Prostate gland (tissue), 2 donors: ENCODE data around the gene CFAP46. TPM values are rescaled to one million over a fixed set of nuclear protein-coding genes. Genes with fewer than 3 reads are reported as not detected.

ENCODE experiments used
- DNase-seq: peaks from one replicate; pipeline ENCODE4 v3.0.0-alpha.2; 2019; ENCODE audit warnings: low spot score
- H3K27ac ChIP-seq, 2 donors: fragments of 200-600 bp; sonication (generic); 2 replicates each; pipeline ENCODE4 v1.5.1; 2017 to 2019
- H3K27me3 ChIP-seq: fragments of 200-600 bp; sonication (generic); replicated peaks from 2 replicates; pipeline ENCODE4 v1.5.1; 2019; ENCODE audit not compliant: insufficient read depth
- H3K36me3 ChIP-seq, 2 donors: fragments of 200-600 bp; sonication (generic); 1 replicate in 1 of 2; 2 replicates in 1 of 2; pipeline versions ENCODE4 v1.5.1 to v1.8.1; 2017 to 2019
- H3K4me1 ChIP-seq: fragments of 200-600 bp; sonication (generic); replicated peaks from 2 replicates; pipeline ENCODE4 v1.5.1; 2019
- H3K4me3 ChIP-seq, 2 donors: fragments of 200-600 bp; sonication (generic); 2 replicates each; pipeline ENCODE4 v1.5.1; 2017 to 2019
- H3K9me3 ChIP-seq: fragments of 200-600 bp; sonication (generic); 2 replicates; pipeline ENCODE4 v1.5.1; 2017
- CTCF ChIP-seq, 4 experiments: fragments of 200-600 bp in 2 of 4; fragments of 450-650 bp in 2 of 4; sonication (generic) in 2 of 4; IDR thresholded peaks; 1 replicate in 3 of 4; 2 replicates in 1 of 4; pipeline ENCODE4 v1.5.1; 2016 to 2019; ENCODE audit warnings: antibody characterized with exemption in 4 of 4, mild to moderate bottlenecking in 2 of 4, moderate library complexity in 2 of 4
- POLR2A ChIP-seq: fragments of 450-650 bp; IDR thresholded peaks from one replicate; pipeline ENCODE4 v1.6.1; 2016; ENCODE audit warnings: antibody characterized with exemption, mild to moderate bottlenecking
- POLR2AphosphoS5 ChIP-seq: sonication (generic); formaldehyde crosslinking; IDR thresholded peaks from one replicate; pipeline ENCODE4 v1.6.1; 2017; ENCODE audit warnings: antibody characterized with exemption
- WGBS: methylation state at CpG from one replicate; pipeline ENCODE4 v1.1.5; 2018; 5-methylcytosine and 5-hydroxymethylcytosine counted together
- intact Hi-C: fragments of 100-400 bp; cut with DNase I; formaldehyde crosslinking; loops from one replicate; pipeline ENCODE4 v1.14.2; 2022
- total RNA-seq, 2 donors: library from RNA; depleted of rRNA; stranded (reverse); fragments of >200 nt; gene quantifications; one replicate each; pipeline ENCODE4 v1.1.0, GENCODE V29; 2016

Gene CFAP46
- total RNA-seq, result 1 to 10 TPM; 1.4 to 9.3 TPM

GRCh38 chr10:132942101-132943057 is at the start of gene CFAP46:
Gene CFAP46, minus strand, starts transcription at chr10:132942570. Its CDS starts 86 bp downstream, at chr10:132942484.
- intact Hi-C loops, result no loop called here
- no peaks in the 10 kb centered on the region for H3K36me3 ChIP-seq
- no peak within 1 kb of the TSS for H3K27ac ChIP-seq
- H3K4me1 ChIP-seq, result no peaks in the 10 kb centered on the region
- H3K4me3 ChIP-seq, result peak within 1 kb of the TSS; percentile 39 to 42
- H3K27me3 ChIP-seq, result no peaks in the 10 kb centered on the region
- no peaks in the 10 kb centered on the region for H3K9me3 ChIP-seq
- WGBS, result 2% methylated on average over 42 of the region's 90 CpGs
- peak; percentile 29 for DNase-seq
- TF ChIP-seq POLR2AphosphoS5, result peak; percentile 35
- TF ChIP-seq POLR2A, result no peak

- no peaks in the 10 kb centered on the region for H3K9me3 ChIP-seq
- H3K27ac ChIP-seq, result no peak overlapping the region
- H3K27me3 ChIP-seq, result peaks cover 3% of the 10 kb centered on the region
- DNase-seq, result no peak
- TF ChIP-seq POLR2A (no peak), POLR2AphosphoS5 (no peak), CTCF (IDR thresholded peaks at IDR 0.05) (no peak)
- H3K4me1 ChIP-seq, result no peaks in the 10 kb centered on the region
- no peak overlapping the region for H3K4me3 ChIP-seq
- intact Hi-C loops, result no loop called here
- WGBS, result 86% methylated on average over 18 of the region's 20 CpGs
- no peaks in the 10 kb centered on the region for H3K36me3 ChIP-seq
Observed at GRCh38 chr10:132991706-132992432, 49.5 kb upstream of the CFAP46 start.

GRCh38 chr10:132990684-132991545 is 48.5 kb upstream of the CFAP46 start:
- no peaks in the 10 kb centered on the region for H3K9me3 ChIP-seq
- intact Hi-C loops, result no loop called here
- H3K4me3 ChIP-seq, result no peak overlapping the region
- no peaks in the 10 kb centered on the region for H3K4me1 ChIP-seq
- no peak overlapping the region for H3K27ac ChIP-seq
- WGBS, result 75% methylated on average over 32 of the region's 32 CpGs
- TF ChIP-seq CTCF (IDR thresholded peaks at IDR 0.05) (no peak), POLR2AphosphoS5 (no peak), POLR2A (no peak)
- H3K36me3 ChIP-seq, result no peaks in the 10 kb centered on the region
- peaks cover 3% of the 10 kb centered on the region for H3K27me3 ChIP-seq
- DNase-seq, result no peak

GRCh38 chr10:132989476-132990415 is 47.4 kb upstream of the CFAP46 start:
- H3K27ac ChIP-seq, result no peak overlapping the region
- TF ChIP-seq POLR2A (no peak), CTCF (IDR thresholded peaks at IDR 0.05) (no peak), POLR2AphosphoS5 (no peak)
- H3K9me3 ChIP-seq, result no peaks in the 10 kb centered on the region
- no peak overlapping the region for H3K4me3 ChIP-seq
- no peaks in the 10 kb centered on the region for H3K36me3 ChIP-seq
- no peak for DNase-seq
- no peaks in the 10 kb centered on the region for H3K4me1 ChIP-seq
- H3K27me3 ChIP-seq, result peaks cover 3% of the 10 kb centered on the region
- intact Hi-C loops, result no loop called here
- WGBS, result 87% methylated on average over 45 of the region's 46 CpGs
